Esophagus mucosa (tissue), 1 donor: ENCODE results near the gene ATP9A. TPM values are rescaled to one million over a fixed set of nuclear protein-coding genes. Genes with fewer than 3 reads are reported as not detected.
"Not testable (repeated sequence)": the region's sequence is repeated elsewhere in the genome, so short reads cannot be mapped to it uniquely, and the experiment has no call there.

Experiments
- ATAC-seq: fragments of 200-7000 bp; cut with Tn5 transposase; one replicate; pipeline ENCODE4 v1.9.1; 2020
- total RNA-seq: library from RNA; stranded (reverse); gene quantifications from one replicate; pipeline ENCODE4 v1.2.4, GENCODE V29; 2023
- donor health status: DM: yes; HTN: yes; CAD: no.

Gene ATP9A, protein sequence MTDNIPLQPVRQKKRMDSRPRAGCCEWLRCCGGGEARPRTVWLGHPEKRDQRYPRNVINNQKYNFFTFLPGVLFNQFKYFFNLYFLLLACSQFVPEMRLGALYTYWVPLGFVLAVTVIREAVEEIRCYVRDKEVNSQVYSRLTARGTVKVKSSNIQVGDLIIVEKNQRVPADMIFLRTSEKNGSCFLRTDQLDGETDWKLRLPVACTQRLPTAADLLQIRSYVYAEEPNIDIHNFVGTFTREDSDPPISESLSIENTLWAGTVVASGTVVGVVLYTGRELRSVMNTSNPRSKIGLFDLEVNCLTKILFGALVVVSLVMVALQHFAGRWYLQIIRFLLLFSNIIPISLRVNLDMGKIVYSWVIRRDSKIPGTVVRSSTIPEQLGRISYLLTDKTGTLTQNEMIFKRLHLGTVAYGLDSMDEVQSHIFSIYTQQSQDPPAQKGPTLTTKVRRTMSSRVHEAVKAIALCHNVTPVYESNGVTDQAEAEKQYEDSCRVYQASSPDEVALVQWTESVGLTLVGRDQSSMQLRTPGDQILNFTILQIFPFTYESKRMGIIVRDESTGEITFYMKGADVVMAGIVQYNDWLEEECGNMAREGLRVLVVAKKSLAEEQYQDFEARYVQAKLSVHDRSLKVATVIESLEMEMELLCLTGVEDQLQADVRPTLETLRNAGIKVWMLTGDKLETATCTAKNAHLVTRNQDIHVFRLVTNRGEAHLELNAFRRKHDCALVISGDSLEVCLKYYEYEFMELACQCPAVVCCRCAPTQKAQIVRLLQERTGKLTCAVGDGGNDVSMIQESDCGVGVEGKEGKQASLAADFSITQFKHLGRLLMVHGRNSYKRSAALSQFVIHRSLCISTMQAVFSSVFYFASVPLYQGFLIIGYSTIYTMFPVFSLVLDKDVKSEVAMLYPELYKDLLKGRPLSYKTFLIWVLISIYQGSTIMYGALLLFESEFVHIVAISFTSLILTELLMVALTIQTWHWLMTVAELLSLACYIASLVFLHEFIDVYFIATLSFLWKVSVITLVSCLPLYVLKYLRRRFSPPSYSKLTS
- total RNA-seq = 29.3 TPM

DNA sequence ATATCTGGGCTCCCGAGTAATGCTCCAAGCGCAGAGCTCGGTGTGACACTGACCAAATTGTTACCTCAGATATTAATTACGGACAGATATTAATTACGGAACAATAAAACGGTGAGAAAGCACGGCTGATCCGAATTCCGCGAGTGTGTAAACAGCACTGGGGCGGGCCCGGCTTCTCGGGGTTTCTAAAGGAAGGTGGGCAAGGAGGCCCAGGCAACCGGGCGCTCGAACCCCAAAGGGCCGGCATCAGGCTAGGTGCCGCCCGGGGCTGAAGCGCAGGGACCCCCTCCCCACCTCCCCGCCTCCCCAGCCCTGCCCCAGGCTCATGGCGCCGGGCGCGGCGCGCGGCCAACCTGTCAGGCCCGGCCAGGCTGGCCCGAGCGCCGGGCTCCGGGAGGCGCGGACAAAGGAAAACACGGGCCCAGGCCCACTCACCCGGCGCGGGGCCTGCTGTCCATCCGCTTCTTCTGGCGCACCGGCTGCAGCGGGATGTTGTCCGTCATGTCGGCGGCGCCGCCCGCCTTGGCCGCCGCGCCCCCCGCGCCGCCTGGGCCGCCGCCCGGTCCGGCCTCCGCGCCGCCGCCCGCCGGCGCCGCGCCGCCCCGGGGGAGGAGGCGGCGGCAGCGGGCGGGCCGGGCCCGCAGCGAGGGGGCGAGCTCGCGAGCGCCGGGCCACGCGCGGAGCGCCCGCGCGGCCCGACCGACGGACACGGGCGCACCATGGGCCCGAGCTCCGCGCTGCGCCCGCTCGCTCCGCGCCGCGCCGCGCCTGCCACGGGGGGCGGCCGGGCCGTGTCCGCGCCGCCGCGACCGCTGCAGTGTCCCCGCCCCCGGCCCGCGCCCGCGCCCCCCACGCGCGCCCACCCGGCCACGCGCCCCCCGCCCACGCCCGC is at the start of gene ATP9A:
Gene ATP9A, minus strand, starts transcription at position 524 of the 892 bp plus-strand sequence. Its CDS starts 21 bp downstream, at position 503.
- peak; percentile 26 for ATAC-seq

DNA sequence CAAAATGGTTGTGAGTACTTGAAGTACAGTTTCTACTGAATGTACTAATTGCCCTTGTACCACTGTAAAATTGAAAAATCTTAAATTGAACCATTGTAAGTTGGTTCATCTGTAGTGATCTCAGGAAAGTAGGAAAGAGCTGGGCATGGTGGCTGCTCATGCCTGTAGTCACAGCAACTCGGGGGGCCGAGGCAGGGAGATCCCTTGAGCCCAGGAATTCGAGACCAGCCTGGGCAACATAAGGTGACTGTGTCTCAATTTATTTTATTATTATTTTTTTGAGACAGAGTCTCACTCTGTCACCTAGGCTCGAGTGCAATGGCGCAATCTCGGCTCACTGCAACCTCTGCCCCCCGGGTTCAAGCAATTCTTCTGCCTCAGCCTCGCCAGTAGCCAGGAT is 48.7 kb upstream of the ATP9A start:
- not testable (repeated sequence) for ATAC-seq

DNA sequence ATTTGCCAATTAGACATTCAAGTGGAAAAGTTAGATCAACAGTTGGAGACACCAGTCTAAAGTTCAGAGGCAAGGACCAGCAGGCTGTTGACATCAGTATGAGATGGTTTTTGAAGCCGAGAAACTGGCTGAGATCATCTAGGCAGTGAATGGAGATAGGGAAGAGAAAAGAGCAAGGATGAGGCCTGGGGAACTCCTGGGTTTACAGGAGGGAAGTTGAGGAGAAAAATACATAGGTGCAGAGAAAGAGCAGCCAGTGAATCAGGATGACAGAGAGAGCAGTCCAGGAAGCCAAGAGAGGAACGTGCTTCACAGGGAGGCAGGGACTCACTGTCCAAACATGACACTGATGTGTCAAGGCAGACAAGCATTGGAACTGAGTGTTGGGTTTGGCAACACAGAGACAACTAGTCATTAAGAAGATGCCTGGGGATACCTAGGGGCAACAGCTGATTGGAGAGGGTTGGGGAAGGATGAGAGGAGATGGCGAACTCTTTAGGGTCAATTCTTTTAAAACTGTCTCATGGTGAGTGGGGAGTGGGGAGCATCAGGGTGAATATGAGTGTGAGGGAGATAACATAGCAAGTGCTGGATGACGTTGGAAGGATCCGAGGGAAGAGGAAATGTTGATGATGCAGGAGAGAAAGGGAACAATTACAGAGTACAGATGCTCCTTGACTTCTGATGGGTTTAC is 47.3 kb upstream of the ATP9A start:
- ATAC-seq = no peak

DNA sequence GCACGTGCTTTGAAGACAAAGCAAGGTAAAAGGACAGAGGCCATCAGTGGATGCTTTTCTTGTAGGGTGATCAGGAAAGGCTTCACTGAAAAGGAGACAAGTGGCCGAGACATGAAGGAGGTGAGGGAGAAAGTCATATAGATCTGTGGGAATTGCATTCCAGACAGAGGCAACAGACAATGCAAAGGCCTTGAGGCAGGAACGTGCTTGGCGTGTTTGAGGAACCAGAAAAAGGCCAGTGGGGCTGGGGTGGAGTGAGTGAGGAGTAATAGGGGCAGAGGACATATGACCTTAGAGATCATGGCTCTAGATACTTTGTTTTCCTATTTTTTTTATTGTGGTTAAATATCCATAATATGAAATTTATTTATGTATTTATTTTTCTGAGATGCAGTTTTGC is 44.7 kb upstream of the ATP9A start:
- ATAC-seq = no peak

DNA sequence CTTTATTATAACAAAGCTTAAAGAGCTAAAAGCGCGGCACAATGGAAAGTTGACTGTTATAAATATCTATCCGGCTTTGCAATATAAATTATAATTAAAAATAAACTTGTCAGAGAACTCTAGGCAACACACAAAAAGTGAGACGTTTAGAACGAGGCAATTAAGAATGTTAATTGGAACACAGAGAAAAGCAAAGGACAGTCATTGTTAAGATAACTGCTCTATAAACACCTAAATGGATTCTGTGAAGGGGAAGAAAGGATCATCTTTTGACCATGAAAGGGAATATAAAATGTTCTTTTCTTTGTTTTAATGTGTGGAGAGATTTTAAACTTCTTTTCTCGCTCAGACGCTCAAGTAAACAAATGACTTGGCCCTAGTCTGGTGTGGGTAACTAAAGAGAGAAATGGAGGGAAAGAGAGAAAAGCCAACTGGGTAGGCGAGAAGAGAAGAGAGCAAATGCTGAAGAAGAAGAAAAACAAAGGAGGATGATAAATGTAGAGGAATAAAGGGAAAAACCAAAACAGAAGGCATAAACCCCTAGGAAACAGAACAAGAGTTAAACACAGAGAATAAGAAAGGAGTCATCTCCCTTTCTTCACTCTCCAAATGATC is 43.4 kb upstream of the ATP9A start:
- ATAC-seq = no peak

DNA sequence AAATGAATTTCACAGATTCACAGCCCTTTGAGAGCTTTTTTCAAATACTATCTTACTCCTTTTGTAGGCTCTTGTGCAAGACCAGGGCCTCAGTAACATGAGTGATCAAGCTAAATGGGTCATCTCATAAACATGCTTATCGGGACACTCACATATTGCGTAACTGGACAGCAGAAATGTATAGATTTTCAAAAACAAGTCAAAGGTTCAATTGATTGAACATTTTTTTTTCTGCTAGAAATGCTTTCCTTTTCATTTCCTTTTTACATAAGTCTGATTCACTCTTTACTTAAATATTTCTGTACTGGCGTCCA is 42.8 kb upstream of the ATP9A start:
- ATAC-seq = no peak

DNA sequence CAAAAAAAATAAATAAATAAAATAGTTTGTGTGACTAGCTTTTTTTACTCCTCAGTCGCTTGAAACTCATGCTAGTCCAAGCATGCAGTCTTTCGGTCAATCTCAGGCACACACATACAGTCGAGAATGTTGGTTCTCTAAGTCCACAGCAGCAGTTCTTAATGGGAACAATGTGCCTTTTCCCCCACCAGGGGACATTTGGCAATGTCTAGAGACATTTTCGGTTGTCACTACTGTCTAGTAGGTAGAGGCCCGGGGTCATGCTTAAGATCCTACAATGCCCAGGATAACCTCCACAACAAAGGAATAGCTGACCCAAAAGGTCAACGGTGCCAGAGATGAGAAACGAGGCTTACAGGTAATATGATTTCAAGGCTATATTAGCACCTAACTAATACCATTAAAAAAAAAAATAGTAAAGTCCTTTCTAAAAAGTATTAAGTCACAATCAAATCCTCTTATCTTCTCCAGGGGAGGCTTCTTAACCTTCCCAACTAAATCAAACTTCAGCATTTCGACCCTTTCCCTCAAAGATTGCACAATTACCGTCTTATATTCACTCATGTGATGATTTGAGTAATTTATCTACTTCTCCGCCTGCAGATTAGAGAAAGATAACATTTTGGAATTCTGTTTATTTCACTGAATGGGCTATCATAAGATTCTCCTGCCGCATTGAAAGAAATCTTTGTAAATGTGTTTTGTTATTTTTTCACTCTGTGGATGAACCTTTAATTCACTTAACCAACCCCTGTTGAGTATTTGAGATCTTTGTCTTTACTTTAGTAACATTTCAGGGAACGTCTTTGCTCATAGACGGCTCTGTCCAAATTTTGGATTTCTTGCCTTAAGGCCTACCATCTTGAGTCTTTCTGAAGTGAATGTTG is 42.2 kb upstream of the ATP9A start:
- ATAC-seq = no peak

DNA sequence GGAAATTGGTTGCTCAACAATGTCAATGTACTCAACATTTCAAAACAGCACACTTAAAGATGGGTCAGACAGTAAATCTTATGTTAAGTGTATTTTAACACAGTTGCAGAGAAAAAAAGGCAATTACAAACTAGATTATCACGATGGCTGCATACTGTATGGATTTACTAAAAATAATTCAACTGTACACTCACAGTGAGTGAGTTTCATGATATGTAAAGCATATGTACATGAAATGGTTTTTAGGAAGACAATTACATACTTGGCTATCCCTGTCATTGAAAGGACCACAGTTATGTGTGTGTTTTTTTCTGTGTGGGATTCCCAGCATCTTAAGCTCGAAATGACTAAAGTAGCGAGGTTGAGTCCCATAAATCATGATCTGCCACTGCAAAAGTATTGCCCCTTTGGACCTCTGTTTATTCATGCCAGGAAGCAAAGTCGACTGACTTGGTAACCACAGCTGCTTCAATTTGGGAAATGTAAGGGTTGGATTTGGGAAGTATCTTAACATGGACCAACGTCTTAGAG is 39.6 kb upstream of the ATP9A start:
- ATAC-seq = no peak

DNA sequence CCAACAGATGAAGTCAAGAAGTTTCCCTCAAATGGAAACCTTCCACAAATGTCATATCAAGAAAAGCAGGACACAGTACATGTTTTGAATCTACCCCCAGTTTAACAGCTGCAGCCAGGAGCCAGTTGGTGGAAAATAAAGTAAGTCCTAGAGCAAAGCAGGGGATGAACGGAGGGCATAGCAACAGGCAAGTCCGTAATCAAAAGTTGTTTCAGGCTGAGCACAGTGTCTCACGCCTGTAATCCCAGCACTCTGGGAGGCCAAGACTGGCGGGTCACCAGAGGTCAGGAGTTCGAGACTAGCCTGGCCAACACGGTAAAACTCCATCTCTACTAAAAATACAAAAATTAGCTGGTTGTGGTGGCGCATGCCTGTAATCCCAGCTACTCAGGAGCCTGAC is 36.6 kb upstream of the ATP9A start:
- ATAC-seq = no peak

DNA sequence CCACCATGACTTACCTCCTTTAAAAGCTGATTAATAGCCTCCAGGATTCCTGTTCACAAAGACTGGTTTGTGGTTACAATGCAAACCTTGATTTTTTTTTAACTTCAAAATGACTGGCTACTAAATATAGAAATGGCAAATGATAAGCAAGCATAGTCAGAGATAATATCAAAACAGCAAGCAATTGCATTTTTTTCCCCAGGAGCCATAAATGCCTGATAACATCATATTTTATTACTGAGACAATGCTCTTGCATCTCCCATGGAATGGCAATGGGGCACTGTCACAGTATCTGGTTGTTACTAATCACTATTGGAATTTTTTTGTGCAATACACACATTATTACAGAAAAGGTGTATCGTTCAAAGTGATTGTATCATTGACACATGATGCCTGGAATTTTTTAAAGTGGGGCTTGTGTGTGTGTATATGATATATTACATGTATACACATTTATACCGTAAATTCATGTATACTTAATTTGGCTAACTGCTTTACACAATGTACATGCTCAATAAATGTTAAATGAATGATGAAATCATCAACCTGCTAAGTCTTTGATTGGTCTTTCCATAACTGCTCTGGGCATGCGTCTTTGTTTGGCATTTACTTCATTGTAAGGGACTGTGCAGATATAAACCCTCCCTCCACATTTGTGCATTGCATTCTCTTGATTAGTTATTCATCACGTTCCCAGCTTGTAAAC is 35.1 kb upstream of the ATP9A start:
- no peak for ATAC-seq

DNA sequence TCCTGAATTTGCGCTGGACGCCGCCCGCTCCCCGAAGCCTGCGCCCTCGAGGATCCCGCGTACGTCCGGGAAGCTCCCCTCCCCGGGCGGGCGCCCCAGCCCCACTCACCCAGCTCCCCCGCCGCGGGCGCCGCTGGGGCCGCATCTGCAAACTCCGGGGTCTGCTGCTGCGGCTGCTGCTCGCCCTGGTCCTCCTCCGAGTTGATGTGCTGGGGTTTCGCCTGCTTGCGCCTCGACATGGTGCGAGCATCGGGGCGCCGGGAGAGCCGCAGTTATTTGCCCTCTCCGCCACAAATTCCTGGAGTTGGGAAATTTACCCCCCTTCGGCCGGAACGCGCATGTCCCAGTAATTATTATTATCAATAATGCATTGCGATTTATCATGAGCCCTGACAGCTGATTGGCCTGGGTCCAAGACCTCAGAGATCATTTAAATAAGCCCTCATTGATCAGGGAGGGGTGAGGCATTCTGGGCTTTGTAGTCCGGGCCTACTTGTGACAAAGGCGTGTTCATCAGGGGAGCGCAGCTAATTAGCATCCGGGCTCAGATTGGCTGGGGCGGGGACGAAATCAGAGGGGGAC is 34.1 kb upstream of the ATP9A start, which contains the start of gene SALL4:
Gene SALL4, minus strand, starts transcription at position 352 of the 582 bp plus-strand sequence. Its CDS starts 113 bp downstream, at position 239.
- no peak for ATAC-seq

DNA sequence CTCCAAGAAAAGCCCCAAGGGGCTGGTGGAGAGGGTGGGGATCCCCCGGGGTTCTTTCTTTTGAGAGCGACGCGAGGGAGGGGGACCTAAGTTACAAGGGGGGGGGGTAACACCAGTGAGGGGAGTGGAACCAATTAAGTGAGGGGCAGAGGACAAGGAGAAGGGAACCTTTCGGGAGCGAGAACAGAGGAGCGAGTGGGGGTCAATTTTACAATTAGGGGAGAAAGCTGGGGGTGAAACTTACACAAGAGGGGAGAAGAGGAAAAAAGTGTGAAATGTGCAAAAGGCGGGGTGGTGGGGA is 33.6 kb upstream of the ATP9A start:
- no peak for ATAC-seq

DNA sequence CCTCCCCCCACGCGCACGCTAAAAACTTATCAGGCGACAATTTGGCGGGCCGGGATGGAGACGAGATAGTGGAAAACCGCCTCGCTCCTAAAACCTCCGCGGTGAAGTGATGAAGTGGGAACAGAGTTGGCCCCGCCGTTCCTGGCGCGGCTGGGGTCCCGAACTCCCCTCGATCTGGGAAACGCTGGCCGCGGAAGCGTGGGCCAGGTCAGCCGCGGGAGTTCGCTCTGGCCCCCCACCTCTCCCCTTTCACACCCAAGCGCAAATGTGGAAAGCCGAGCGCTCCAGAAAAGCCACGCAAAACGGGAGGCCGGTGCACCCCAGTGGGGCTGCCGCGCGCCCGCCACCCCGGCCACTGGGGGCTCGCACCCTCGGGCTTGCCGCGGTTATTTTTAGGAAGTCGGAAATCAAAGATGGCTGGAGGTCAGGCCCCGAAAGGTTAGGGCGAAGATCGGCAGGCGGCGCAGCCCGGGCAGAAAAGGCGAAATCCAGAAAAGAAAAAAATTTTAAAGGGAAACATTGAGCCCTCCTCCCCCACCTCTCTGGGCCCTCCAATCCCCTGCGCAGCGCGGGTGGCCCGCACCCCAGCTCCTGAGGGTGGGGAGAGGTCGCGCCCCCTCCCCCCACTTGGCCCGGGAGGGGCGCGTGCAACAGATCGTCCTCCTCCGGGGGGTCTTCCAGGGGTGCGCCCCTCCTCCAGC is 33.1 kb upstream of the ATP9A start:
- no peak for ATAC-seq

DNA sequence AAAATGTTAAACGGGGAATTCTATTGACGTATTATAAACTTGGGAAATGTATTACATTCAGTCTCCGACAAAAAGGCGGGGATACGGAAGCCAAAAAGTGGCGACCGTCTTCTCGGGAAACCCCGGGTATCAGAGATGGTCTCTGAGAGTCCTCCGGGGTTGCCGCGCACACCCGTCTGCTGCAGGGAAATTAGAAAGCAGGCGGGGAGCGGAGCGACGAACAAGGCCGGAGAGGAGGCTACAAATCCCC is 32.6 kb upstream of the ATP9A start:
- no peak for ATAC-seq

DNA sequence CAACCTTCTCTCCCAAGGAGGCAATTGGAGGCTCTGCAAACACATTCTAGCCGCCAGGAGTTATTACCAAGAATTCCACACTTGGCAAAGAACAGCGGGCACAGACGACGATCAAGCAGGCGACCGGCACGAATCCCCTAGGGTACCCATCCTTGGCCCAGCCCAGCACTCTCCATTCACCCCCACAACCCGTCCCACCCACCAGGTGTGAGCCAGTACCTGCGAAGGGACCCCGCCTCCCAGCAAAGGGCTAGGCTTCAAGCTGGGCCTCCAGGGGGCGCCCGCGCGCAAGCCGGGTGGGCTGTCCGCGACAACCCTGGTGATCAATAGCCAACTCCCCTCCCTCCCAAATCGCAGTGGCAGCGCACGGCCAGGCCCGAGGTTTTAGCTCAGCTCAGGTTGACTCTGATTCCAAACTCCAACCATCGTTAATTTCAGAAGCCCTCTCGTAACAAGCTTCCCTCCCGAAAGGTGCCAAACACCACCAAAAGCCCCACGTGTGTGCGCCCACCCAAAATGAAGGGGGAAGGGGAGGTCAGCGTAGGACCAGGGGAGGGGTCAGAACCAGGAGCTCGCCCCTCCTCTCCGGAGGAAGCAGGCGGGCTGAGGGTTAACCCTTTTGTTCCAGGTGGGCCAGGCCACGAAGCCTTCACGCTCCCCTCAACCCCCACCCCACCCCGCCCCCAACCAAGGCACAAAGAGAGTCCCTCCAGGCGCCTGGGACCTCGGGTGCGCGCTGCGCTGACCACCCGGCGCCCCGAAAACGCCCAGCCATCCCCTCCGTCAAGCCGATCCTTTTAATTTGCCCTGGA is 32.1 kb upstream of the ATP9A start:
- ATAC-seq = peak; percentile 59

DNA sequence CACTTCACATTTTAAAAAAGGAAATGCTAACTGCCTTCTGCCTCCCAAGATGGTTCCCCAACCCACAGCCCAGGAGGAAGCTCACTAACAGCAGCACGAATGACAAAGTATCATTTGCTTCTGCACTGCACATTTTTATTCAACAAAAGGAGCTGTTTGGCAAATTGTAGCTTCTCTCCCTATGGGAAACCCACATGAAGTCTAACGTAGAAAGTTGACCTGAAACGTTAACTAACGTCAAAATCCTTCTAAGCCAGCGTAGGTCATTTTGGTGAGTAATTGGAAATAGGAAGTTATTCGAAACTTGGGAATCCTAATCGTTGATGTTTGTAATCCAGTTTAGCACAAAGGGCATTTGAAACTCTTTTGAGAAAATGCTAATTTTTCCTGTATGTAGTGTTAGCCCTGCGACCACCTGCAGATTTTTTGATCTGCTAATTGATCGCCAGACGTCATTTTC is 31.2 kb upstream of the ATP9A start:
- no peak for ATAC-seq

DNA sequence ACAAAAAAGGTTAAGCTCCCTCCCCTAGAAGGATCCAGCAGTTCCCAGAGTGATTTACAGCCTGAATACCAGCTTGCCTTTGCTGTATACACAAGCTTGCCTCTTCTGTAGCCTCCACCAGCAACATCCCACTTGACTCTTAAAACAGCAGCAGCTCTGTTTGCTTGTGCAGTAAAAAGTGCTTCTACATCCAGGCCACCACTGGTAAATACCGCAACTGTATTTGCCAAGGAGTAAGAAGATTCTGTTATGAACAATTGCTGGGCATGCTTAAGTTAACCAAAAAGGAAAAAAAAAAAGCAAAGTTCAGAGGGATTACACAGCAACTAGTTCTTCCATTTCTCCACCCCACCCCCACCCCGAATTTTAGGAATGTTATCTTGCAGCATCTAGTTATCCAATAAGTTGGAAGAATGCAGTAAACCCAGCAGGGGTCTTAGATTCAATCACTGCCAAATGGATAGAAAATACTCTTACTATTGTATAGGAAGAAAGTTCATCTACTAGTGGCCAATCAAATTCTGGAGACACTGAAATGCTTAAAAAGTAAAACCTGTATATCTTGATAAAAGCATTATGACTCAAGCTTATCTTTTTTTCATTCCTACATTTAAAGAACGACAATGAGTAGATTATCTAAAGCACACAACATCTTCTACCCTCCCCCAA is 29.3 kb upstream of the ATP9A start:
- no peak for ATAC-seq
